Activated CD4-positive, alpha-beta T cell treated with anti-CD3 and anti-CD28 coated beads, Interleukin-2, amount 50 U/mL, for 1 hour (primary cell): ENCODE results near the gene FARP1.

ENCODE experiments used
- DNase-seq: peaks from one replicate; pipeline ENCODE4 v3.0.0-alpha.2; 2020

FARP1 gene

DNA sequence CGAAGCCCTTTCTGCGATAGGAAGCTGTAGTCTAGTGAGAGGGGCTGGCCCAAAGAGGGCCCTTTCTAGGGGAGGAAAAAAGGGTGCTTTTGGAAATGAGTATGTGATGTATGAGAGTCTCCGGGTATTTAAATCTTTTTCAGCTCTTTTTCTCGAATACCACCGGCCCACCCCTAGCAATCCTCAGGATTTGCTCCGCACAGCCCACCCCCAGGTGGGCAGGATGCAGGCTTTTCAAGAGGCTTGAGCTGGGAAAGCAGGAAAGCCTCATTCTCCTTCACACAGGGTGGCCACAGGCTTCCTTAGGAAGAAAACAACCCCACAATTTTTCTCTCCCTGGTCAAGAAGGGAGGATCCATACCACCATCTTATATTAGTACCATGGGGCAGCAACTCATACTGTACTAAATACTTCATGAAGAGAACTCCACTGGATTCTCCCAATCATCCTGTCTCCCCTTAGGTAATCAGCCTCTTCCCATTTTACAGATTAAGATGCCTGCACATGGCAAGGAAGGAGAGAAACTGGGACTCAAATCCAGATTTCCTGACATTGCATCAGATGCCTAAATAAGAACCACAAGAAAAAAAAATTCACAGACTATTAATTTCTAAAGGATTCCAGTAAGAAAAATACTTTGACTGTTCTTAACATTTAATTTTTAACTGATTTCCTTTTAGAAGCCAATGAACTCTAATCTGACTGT is 349.6 kb downstream of the FARP1 start:
- no peak for DNase-seq

DNA sequence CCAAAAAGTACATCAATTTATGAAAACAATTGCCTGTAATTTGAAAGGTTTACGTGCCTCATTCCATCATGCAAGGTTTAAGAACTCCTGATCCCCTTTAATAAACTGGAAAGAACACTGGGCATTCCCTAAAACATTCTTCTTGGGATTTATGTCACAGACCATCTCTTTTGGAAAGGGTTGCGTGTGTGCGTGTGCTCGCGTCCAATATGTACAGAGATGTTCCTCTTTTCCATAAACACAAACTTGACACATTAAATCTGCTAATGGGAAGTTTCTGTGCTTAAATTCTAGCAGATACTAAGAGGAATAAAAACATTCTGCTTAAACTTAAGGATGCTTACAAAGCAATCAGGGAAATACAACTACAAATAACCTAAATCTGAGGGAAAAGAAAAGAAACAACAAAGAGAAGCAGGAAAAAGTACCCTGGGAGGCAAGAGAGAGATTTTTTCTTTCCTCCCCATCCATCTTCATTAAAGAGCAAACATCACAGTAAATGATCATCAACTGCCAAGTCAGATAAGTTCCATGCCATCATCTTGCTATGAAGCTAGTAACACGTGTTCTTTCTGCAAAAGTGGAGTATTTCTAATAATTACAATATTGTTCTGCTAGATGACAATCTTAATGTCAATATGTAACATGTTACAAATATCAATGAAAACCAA is 350.3 kb downstream of the FARP1 start:
- no peak for DNase-seq

DNA sequence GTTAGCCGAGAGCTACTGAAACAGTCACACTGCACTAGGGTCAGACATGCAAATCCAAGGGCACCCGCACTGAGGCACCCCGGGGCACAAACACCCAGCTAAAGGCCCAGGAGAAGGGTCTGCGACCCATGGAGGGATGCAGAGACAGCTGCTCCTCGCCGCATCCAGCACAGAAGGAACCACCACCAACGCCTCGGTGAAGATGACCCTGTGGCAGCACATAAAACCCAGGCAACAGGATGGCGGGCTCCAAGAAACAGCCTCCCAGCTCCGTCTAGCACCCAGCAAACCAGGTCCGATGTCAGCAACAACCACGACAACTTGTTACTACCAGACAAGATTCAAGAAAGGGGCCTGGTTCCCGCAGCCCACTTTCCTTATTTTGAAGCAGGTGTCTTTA is 351.9 kb downstream of the FARP1 start:
- no peak for DNase-seq

DNA sequence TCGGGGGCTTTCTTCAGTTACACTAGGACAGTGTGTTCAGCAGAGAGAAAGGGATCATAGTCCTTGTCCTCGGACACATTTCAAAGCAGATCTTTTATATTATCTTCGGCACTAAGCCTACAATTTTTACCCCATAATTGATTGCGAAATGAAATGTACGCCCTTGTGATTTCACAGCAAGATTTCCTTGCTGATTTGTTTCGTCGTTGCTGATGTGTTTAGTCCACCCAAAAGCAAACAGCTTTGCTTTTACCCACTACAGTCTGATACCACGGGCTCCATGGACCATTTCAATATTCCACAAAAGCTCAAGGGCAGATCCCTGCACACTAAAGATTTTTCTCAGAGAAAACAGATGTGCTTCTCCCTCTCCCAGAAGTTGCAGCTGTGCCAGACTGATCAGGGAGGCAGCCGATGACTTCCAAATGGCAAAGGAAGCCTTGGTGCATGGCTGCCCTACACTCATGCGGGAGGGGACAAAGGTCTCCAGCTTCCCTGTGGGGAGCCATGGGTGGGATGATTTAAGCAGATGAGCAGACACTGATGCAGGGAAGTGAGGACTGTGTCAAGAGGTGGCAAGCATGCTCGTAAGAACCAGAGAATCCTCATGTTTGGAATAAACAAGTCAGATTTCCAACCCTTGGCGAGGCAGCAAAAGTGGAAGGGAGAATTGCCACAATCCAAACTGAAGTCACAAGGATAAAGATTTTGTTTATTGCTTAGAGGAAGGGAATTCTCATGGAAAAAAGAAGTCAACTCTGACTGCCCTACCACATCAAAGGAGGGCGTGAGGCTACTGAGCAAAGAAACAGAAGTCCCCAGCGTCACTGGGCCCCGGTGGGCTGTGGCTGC is 353.0 kb downstream of the FARP1 start:
- no peak for DNase-seq

DNA sequence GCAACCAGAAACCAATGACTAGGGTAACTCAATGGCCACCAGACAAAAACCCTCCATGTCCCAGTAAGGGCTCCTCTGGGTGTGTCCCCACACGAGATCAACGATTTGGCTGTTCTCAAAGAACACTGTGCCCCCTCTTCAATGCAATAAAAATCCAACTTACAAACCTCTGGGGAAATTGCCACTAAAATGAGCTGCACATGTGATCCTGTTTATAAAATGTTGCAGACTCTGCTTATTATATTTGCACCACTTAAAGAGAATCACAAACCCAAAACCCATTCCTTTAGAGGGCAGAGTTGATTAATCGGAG is 353.5 kb downstream of the FARP1 start:
- DNase-seq: no peak

DNA sequence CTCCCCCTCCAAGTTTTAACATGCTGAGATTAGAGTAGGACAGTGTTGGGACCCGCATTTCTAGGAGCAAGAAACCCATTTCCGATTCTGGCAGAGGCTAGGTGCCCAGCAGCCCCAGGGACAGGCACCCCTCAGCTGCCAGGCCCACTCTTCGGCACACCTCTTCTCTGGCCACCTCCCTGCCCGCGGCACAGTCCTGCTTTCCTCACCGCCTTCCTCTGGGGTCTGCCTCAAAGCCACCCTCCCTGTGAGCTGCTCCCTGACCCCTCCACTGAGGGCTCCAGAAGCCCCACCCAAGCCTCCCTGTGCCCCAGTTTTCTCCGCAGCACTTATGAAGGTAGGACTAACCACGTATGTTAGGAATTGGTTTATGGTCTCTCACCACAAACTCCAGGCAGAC is 354.1 kb downstream of the FARP1 start:
- no peak for DNase-seq

DNA sequence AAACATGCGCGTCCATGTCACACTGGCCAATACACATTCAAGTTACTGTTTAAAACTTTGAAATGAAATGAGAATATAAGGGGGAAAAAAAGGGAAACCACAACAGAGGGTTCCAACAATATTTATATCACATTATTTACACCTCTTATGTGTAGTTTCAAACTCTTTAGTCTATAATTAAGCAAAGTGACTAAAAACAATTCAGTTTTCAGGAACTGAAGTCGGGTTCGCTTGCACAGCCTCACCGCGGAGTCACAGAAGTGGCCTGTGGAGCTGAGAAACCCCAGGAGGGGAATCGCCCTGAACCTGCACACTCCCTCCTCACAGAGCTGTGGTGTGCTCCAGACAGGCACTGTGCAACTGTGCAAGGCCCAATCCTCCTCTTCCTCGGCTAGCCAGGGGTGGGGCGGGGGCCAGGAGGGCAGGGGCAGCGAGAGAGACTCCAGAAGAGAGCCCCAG is 358.1 kb downstream of the FARP1 start:
- no peak for DNase-seq

DNA sequence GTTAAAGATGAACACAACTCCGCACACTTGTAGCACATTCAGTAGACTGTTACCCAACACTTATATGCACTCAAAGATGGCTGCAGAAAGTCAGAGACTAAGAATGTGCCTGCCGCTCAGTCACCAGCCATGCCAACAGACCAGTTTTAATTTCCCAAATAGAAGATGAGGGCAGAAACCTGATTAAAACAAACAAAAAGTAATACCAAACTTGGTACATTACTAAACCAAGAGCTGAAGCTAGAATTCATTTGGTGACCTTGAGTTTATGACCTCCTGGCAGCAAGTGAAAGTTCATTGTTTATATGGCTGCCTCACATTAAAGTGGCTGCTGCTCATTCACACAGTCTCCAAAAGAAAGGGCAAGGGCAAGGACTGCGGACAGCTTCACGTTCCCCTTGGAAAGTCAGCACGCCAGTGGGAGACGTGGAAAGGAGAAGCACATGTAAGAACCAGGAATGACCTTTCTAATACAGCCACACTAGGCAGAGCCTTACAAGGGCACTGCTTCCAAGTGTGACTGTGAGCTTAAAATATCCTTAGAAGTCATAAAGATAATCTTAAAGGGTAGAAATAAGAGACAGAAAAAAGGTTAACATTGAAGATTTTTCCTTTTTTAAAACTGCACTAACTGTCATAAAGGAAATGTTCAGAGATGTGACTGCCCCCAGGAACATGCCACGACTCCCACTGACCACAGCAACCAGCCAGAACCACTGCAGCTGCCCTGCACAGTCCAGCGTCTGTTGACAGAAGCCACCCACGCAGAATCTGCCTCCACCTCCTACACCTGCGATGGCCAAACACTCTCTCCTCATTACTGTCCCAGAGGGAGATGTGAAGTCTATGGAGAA is 360.5 kb downstream of the FARP1 start:
- DNase-seq: no peak

DNA sequence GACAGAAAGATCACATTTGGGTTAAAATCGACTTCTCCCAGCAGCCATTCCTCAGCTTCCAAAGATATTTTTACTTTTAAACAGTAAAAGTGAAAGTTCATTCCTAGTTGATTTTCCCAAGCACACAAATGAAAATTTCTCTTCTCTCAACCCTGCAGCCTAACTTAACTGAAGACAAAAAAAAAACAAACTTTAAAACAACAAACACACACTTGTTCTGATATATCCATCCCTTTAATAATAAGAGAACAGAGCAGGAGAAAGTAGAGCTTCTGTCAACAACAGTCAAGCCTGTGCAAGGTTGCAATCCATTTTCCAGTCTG is 361.1 kb downstream of the FARP1 start:
- no peak for DNase-seq

DNA sequence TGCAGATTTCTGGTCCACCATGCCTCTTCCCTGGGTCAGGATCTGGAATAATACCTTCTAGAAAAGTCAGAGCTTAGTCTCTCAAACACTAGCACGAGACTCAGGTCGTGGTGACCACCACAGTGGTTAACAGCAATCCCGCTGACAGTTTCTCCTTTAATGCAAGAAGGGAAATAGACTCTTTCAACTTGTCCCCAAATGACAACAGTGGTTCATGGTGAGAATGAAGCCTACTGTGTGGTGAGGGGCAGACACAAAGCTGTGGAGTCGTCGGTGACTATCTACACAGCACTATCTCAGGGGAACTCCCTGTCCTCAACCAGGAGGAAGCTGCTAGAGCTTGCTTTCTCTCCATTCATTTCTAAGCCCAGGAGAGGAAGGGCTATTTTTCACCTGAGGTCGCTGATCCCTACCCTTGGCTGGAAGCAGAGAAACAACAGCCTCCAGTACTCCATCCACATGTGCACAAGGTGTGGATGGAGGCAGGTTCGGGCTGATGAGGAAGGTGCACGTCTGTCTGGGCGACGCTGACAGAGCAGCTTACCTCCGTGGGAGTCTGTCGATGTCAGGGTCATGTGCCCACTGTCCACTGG is 361.6 kb downstream of the FARP1 start:
- DNase-seq: no peak
